Ammon's horn (tissue), 1 donor: Measurements from ENCODE around the gene UGP2.

Experiments
- DNase-seq: peaks from one replicate; pipeline ENCODE4 v3.0.0-alpha.2; 2016; ENCODE audit warnings: low spot score

UGP2 gene

DNA sequence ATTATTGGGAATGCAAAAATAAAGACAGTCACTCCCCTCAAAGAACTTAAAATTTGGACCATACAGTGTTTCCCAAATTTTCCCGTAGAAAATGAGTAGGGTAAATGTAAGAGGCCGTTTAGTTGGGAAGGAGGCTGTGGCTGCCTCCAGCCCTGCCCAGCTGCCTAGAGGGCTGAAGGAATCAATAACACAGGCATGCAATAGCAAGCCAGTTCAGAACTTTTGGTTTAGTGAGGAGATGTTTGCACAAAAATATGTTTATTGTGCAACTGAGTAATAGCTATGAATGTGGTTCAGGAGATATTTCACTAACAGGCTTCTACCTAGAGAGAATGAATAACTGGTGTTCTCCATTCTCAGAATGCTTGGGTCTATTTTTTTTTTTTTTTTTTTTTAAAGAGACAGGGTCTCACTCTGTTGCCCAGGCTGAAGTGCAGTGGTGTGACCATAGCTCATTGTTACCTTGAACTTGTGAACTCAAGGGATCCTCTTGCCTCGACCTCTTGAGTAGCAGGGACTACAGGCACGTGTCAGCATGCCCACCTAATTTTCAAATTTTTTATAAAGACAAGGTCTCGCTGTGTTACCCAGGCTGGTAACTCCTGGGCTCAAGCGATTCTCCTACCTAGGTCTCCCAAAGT, 23.6 kb downstream of the UGP2 start:
- DNase-seq, result no peak

DNA sequence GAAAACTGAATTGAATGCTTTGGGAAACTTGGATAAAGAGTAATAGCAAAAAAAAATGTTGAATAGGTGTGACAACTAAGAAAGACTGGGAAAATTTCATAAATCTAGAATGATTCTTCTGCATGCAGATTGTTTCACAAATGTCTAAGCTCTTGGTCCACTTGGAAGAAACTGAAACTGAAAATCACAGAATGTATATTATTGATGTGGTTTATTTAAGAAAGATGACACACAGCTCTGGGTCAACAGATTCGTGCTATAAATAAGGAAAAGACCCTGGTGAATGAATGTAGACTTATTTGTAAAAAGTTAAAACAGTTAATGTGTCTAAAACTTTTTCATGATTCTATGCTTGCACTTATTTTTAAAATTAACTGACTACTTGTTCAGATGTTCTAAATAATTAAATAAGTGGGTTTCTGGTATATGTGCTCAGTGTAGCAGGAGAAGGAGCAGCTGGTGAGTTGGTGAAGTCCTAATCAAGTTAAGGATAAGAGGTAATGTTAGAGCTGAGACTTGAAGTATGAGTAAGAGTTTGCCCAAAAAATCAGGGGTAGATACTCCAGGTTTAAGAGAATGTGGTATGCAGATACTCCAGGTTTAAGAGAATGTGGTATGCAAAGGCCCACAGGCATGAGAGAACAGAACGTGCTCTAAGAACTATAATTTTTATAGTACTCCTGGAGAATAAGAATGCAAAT, 24.5 kb downstream of the UGP2 start:
- no peak for DNase-seq

DNA sequence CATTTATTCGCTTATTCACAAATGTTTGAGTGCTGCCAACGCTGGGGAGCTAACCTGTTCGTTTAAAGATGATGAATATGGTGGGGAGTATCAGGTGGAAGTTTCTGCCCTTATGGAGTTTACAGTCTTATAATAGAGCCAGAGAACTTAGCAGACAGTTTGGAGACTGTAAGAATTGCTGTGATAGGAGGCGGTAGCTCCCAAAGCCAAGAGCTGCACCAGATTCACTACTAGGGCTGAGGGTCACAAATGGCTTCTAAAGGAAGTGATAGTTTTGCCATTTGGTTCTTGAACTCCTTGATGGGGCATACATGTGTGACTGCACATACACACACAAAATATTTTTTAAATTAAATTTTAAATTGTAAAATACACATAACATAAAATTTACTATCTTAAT, 29.0 kb downstream of the UGP2 start:
- DNase-seq, result no peak

DNA sequence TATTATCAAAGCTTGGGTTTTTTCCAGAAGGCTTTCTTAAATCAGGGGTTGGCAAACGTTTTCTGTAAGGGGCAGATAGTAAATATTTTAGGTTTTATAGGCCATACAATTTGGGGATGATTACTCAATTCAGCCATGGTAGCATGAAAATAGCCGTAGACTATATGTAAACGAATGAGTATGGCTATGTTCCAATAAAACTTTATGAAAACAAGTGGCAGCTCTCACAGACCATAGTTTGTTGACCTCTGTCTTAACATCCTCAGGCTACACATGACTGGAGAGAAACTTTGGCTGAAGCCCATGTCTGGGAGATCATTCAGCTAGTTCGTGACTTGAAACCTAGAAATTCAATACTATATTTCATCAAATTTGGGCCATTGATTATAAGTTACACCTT, 30.2 kb downstream of the UGP2 start:
- no peak for DNase-seq

DNA sequence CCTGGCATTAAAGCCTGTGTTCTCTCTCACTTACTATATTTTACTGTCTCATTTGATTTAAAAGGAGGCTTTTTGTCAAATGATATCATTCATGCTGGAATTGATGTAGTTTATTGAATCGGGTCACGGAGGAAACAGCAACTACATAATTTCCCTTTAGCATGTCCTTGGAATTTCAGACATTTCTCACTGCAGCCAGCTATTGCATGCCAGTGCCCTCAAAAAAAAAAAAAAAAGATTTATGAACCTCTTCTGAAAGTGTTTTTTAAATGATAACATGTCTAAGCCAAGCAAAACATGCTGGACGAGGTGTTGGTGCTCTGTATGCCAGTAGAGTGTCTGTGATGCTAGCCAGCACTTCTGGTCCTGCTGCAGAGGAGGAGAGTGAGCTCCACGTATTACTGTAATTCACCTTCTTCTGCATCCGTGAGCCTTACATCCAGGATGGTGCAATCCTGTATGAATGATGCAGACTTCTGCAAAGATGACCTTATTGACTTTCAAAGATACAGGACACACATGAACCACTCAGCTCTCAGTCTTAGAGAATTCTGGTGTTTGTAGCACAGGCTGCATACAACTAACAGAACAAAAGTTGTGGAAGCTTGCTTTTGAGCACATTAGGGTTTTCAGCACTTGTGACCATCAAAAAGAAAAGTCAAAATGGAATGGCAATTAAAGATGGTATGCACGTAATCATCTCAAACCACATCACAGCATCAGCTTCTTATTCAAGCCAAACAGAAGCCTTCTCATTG, 31.1 kb downstream of the UGP2 start:
- no peak for DNase-seq

DNA sequence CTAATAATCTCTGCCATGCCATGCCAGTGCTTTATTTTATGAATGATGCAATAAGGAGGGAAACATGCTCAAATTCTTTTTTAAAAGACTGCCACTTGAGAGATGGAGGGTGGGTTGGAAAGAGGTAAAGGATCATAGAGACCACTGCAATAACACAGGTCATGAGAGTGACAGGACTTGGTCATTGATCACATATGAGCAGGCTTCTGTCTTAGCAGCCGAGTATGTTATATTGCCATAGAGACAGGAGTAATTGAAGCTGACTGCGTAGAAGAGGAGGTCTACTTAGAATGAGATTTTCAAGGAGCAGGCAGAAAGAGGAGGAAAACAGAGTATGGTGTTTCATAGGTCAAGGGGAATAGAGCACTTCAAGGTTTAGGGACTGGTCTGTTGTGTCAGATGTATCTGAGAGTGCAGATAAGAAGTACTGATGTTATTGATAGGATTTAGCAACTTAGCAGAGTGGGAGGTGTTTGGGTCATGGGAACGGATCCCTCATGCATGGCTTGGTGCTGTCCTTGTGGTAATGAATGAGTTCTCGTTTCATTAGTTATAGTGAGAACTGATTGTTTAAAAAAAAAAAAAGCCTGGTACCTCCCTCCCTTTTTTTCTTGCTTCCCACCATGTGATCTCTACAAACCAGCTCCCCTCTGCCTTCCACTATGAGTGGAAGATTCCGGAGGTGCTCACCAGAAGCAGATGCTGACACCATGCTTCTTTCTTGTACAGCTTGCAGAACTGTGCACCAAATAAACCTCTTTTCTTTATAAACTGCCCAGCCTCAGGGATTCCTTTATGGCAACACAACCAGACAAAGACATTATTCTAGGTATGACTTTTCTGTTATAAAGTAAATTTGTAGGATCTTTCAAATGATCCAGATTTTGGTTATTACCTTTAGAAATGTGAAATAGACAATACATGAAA, 32.8 kb downstream of the UGP2 start:
- no peak for DNase-seq

DNA sequence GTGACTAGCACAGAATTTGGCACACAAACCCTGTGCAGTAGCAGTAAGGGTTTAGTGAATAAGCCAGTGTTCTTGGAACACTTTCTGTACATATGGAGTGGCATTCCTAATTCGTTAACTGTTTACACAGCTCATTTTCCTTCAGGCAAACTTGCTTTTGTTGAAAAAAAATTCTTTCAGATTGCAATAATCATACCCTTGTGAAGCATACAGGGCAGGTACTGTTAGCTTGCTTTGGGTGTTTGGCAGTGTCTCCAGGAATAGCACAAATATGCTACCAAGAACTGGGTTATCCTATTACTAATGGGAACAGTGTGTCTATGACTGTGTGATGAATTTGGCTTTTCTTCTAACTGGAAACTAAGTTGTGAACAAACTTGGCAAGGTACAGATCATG, 33.4 kb downstream of the UGP2 start:
- DNase-seq, result peak; percentile 20

DNA sequence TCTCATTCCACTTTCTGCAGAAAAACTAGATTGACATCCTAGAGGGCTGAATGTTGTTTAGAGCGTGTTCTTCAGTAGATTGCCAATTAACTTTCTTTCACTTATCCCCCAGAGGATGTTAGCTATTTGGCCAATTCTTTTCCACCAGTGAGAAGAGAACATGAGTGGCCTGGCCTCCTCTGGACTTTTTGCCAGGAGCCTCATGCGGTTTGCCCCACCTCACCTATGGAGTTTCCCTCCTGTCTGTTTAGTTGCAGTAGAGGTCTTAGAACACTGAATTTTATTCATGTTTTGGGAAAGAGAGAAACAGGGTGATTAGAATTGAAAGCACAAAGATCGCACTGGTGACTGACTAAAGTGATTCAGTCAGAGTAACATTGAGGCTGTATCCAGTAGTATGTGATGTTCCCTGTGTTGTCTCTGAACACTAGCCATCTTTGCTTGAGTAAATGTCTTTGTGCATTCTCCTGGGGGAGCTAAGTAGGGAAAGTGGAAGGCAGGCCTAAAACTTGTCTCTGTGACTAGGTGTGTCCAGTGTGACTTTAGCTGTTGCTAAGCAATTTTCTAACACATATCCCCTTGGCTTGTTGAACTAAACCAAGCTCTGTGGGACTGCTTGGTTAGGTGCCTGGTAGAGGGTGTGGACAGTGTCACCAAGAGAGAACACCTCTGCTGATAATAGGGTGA, 34.0 kb downstream of the UGP2 start:
- DNase-seq, result no peak

DNA sequence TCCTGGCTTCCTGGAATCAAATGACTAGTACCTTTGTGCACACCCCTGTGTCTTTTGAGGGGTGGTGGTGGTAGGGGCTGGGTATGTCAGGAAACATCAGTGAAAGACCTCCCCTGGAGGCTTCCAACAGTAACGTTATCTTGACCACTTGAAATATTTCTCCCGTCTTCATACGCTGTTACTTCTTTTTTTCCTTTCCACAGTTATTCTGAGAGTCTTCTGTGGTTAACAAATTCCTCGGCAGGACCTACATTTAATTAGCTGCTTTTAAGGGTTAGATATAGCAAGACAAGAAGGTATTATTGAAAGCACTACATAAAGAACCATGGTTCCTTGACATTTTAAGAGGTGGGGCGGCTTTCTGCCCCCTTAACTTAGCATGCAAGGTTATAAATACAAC, 34.6 kb downstream of the UGP2 start:
- DNase-seq, result no peak

DNA sequence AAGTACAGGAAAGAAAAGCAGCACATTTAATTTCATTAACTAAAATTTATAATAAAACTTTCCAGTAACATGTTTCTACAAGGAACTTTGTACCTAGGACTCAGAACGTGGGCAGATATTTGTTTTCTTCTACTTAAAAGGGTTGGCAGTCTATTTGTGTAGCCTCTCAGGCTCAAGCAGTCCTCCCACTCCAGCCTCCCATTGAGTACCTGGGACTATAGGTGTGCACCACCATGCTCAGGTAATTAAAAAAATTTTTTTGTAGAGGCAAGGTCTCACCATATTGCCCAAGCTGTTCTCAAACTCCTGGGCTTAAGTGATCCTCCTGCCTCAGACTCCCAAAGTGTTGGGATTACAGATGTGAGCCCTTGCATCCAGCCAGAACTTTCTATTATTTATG, 36.8 kb downstream of the UGP2 start:
- DNase-seq, result no peak

DNA sequence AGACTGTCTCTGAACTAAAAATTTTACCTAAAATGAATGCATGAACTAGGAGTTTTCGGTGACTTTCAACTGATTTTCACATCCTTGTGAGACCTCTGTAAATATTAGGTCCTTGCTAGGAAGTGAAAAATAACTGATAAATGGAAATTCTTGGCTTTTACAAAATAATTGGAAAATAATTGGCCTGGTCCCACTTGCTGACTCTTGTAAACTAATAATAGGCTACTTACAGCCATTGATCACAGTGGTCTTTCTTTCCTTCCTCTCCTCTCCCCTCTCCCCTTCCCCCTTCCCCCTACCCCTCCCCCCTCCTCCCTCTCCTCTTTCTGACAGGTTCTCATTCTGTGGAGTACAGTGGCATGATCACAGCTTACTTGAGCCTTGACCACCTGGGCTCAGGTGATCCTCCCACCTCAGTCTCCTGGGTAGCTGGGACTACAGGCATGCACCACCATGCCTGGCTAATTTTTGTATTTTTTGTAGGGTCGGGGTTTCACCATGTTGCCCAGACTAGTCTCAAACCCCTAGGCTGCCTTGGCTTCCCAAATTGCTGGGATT, 38.3 kb downstream of the UGP2 start:
- no peak for DNase-seq

DNA sequence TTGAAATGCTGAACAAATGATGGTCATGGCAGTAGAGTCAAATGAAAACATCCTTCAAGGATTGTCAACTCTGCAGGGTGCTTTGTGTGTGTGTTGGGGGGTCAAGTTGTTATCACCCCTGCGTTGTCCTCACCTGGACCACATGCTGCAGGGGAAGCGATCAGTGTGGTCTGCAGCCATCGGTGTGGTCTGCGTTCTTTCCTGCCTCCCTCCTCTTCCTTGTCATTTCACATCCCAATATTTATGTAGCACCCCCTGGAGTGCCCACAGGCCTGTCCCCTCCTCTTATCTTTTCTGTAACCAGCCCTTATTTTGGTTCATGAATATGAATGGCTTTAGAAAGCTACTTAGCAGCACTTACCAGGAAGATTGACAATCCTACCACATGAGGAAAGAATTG, 38.9 kb downstream of the UGP2 start:
- no peak for DNase-seq

DNA sequence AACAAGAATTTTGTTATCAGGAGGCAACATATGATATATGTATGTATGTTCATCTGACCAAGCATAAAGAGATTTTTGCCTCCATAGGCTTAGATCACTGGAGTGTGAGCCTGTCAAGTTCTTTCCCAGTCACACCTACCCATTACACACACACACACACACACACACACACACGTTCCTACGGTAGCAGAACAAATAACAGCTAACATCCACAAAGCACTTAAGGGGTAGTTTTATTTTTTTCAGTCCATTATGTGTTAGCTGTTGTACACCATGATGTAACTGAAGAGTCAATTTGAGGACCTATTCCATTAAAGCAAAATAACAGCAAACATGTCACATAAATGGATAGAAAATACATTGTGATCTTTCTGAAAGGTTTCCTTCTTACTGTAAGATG, 39.5 kb downstream of the UGP2 start:
- no peak for DNase-seq

DNA sequence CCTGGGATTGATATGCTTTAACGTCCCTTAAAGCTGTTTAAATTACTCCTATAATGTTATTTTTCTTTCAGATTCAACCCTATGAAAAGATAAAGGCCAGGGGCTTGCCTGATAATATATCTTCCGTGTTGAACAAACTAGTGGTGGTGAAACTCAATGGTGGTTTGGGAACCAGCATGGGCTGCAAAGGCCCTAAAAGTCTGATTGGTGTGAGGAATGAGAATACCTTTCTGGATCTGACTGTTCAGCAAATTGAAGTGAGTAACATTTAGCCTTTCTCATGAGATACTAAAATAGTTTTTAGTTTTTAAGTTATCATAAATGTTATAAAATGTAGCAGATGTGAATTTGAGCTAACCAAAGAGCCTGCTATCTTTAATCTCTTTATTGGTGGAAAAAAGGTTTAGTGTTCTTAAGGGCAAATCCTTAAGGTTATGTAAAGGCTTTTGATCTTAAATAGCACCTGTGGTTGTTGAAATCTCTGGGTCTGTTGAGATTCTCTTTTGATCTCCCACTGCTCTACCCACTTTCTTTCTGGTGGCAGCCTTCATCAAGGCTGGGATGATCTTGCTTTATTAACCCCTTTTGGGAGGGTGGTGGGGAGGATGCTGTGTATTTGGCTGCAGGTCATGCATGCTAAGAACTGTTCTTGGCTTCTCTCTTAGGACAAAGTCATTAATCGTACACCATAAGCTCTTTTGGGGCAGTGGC, 40.9 kb downstream of the UGP2 start:
- no peak for DNase-seq

DNA sequence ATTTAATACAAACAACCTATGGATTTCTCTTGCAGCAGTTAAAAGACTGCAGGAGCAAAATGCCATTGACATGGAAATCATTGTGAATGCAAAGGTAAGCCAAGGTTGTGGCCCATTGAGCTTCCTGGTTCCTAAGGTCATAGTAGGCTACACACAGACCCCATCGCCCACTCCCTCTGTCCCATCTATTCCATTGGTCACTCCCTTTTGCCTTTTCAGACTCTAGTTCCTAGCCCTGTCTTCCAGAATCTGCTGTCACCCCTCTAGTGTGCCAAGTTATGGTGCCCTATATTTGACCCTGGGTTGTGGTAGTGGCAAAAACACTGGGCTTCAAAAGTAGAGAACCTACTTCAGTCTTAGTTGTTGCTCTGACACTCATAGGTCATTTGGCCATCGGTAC, 44.7 kb downstream of the UGP2 start:
- no peak for DNase-seq

DNA sequence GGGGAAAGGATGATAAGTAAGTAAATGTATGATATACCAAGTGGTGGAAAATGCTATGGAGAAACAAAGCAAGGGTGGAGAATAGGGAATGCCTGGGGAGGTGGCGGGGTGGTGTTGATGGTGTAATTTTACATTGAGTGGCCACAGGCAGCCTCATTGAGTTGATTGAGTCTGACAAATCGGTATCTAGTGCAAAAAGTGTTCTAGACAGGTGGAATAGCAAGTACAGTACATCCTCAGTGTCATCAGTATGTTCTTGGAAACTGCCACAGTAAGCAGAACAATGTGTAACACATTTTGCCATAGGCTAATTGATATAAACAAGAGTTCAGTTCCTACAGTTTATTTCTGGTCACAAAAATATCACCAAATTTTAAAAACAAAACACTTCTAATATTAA, 46.4 kb downstream of the UGP2 start:
- DNase-seq, result no peak

DNA sequence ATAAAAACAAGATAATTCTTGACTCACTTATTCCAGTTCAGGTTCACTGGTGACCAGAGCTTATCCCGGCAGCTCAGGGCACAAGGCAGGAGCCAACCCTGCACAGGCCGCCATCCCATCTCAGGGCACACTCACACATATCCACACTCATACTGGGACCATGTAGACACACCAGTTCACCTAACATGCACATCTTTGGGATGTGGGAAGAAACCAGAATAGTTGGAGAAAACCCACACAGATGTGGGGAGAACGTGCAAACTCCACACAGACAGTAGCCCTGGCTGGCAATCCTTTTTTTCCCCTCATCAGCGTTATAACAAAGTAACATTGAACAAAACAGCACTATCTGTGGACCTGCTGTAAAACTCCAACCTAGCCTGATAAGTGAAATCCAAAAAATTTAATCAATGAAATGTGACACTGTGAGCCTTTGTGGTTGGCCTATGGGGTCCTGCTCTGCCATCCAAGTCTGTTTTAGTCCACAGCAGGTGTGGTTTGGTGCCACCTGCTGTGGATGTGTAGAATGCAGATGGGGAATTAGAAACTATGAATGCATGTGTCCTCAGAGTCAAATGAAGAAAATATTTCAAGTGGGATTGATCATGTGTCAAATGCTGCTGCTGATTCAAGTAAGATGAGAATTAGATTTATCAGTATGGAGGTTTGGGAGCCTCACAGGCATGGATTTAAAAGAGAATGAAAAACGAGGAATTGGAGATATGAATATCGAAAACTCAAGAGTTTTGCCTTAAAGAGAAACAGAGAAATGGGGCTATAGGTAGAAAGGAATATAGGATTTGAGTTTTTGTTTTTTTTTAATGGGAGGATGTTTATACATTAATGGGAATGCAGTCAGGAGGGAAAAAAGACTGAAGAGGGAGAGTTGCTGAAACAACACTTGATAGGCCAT, 47.0 kb downstream of the UGP2 start:
- peak; percentile 69 for DNase-seq

DNA sequence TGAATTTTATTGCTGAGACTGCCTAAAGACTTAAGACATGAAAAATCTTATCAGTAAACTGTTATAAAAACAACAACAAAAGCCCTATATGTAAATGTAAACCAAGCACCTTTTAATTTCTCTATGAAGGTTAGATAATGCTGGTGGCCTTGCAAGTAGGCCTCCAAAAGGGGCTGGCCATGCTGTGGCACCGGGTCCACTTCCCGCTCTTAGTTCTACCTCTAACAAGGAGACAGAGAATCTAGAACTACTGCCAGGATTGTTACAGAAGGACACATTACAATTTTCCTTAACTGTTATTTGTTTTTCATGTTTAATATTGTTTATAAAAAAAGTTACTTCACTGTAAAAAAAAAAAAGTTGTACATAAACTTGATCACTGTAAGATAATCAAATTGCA, 49.0 kb downstream of the UGP2 start:
- no peak for DNase-seq

DNA sequence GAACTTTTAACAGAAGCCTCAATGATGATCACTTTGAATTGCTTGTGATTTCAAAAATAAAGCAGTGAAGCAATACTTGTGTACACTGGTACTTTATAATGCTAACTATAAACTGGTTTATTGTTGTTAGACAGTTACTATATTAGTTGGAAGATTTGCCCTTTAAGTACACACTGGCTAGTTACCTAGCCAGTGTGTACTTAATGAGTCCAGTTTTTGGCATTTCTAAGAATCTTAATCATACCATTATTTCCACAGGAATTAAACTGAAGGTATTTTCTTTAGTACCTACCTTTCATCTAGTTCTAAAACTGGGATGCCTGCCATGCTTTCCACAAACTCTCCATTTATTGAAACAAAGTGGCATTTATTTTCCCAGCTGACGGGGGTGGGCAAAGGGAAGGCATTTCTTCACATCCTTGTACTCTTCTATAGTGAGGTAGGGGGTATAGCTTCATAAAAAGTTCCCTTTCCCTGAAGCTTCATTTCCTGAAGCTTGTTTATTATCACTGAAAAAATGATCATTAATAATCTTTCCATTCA, 49.9 kb downstream of the UGP2 start:
- peak; percentile 44 for DNase-seq
